ENCODE measurements around the gene METTL27. TPM values are rescaled to one million over a fixed set of nuclear protein-coding genes. Genes with fewer than 3 reads are reported as not detected.

The METTL27 gene
- total and polyA plus RNA-seq, 9 of the 15 experiments (the other 6 are each of a cell fraction or from before 2014, with no cell fraction given): 0.08 to 0.82 (median 0.33) TPM; not detected in 4

DNA sequence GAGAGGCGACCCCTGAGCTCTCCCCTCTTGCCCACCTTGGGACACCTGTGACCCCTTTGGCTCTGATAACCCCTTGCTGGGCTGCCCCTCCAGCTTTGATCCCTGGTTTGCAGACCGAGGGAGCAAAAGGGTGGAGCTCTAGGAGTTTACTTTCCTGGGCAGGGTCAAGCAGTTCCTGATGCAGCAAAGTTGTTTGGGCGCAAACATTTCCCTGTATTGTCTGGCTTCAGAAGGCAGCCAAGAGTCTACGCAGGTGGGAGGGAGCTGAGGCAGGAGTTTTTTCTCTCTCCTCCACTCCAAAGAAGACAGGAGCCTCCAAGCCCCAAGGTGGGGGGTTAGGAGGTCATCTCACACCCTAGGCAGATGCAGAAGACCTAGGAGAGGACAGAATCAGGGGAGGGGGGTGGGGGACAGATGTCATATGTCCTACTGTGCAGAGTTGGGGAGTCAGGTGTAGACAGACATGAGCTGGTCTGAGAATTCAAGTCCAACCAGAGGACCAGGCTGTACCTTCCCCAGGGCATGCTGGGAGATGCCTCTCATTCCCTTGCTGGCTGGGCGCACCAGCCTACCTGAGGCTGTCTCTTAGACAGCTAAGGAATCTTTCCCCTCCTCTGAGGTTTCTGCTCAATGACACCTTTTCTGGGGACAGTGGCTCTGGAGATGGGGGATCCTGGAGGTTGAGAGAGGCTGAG is 39.2 kb upstream of the METTL27 start:
- Histone ChIP-seq H4K20me1 (replicated peaks; ENCODE audit: control insufficient read depth, insufficient read depth, low read length) (peaks cover 31% of the 10 kb centered on the region), H3K4me2 (ENCODE audit: insufficient read depth, low read length) (no peak overlapping the region), H3K27me3 (ENCODE audit: control insufficient read depth in 2 of 2, insufficient read depth in 2 of 2, low read length in 2 of 2) (peaks cover 18 to 56% of the 10 kb centered on the region in 2 experiments), H3K9me3 (replicated peaks; ENCODE audit: control insufficient read depth, insufficient read depth, low read depth, low read length) (no peaks in the 10 kb centered on the region), H3K36me3 (ENCODE audit: control insufficient read depth, insufficient read depth, low read length) (no peaks in the 10 kb centered on the region), H3K9ac (ENCODE audit: insufficient read depth in 1 of 2, low read depth in 2 of 2, low read length in 2 of 2) (no peak overlapping the region), H3K4me1 (replicated peaks in 1 of 2; ENCODE audit: control insufficient read depth in 2 of 2, insufficient read depth in 2 of 2, low read length in 2 of 2) (peaks cover 6 to 19% of the 10 kb centered on the region in 2 experiments), H3K4me3 (no peak overlapping the region), H3K9me1 (ENCODE audit: control insufficient read depth, insufficient read depth, low read length) (no peaks in the 10 kb centered on the region), H3K79me2 (ENCODE audit: control insufficient read depth, insufficient read depth, low read length) (no peaks in the 10 kb centered on the region), H3K27ac (ENCODE audit: extremely low read depth, low read depth, low read length) (no peak overlapping the region), H2AFZ (ENCODE audit: low read depth, low read length) (no peak overlapping the region)
- WGBS (ENCODE audit: insufficient coverage, low coverage, missing lambda C conversion rate): 13% methylated on average over 5 of the region's 5 CpGs
- no peak for FAIRE-seq
- intact Hi-C loops (cut with micrococcal nuclease) (no loop called here), in situ Hi-C loops (cut with MboI) (loop anchor here (5.0 kb wide), 1 partner anchor 141 kb away; no protein-coding TSS in a partner anchor)
- ATAC-seq: no peak
- BruUV-seq (replicated peaks): no TSS peak
- CTCF ChIA-PET (ENCODE audit: low intra/inter-chr PET ratio): no interaction called here
- POLR2A ChIA-PET: interaction anchor here (3.5 kb wide), 1 partner anchor 11 kb away, joined by 15 read pairs; no protein-coding TSS in a partner anchor
- no peak for DNase-seq (ENCODE audit: extremely low read depth in 1 of 4, low spot score in 3 of 4)
- TF ChIP-seq, protein P1, sequence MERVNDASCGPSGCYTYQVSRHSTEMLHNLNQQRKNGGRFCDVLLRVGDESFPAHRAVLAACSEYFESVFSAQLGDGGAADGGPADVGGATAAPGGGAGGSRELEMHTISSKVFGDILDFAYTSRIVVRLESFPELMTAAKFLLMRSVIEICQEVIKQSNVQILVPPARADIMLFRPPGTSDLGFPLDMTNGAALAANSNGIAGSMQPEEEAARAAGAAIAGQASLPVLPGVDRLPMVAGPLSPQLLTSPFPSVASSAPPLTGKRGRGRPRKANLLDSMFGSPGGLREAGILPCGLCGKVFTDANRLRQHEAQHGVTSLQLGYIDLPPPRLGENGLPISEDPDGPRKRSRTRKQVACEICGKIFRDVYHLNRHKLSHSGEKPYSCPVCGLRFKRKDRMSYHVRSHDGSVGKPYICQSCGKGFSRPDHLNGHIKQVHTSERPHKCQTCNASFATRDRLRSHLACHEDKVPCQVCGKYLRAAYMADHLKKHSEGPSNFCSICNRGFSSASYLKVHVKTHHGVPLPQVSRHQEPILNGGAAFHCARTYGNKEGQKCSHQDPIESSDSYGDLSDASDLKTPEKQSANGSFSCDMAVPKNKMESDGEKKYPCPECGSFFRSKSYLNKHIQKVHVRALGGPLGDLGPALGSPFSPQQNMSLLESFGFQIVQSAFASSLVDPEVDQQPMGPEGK (CRISPR knock-in tag; IDR thresholded peaks at IDR 0.05; ENCODE audit: borderline replicate concordance): no peak
- TF ChIP-seq FUS (optimal IDR thresholded peaks at IDR 0.05; ENCODE audit: low read depth, low read length) (no peak), ZNF444 (CRISPR knock-in tag; IDR thresholded peaks at IDR 0.05) (no peak), RFX1 (IDR thresholded peaks at IDR 0.05) (no peak), ZNF354B (CRISPR knock-in tag; IDR thresholded peaks at IDR 0.05) (no peak), PRPF4 (IDR thresholded peaks at IDR 0.05; ENCODE audit: insufficient read depth, low read depth, low read length, poor library complexity, severe bottlenecking) (no peak), FOXA3 (CRISPR knock-in tag; conservative IDR thresholded peaks at IDR 0.05 in 1 of 2, IDR thresholded peaks at IDR 0.05 in 1 of 2) (no peak), ZC3H11A (IDR thresholded peaks at IDR 0.05; ENCODE audit: low read depth, low read length) (no peak), ASH1L (IDR thresholded peaks at IDR 0.05; ENCODE audit: borderline replicate concordance, low read depth, partially characterized antibody) (no peak), L3MBTL2 (IDR thresholded peaks at IDR 0.05) (no peak), ELF2 (CRISPR knock-in tag; IDR thresholded peaks at IDR 0.05) (no peak), TFAM (CRISPR knock-in tag; conservative IDR thresholded peaks at IDR 0.05) (no peak), NFXL1 (CRISPR knock-in tag; IDR thresholded peaks at IDR 0.05) (no peak), NCOR1 (IDR thresholded peaks at IDR 0.05) (no peak), NR1H2 (CRISPR knock-in tag; IDR thresholded peaks at IDR 0.05) (no peak)
- TF ChIP-seq, protein P2, sequence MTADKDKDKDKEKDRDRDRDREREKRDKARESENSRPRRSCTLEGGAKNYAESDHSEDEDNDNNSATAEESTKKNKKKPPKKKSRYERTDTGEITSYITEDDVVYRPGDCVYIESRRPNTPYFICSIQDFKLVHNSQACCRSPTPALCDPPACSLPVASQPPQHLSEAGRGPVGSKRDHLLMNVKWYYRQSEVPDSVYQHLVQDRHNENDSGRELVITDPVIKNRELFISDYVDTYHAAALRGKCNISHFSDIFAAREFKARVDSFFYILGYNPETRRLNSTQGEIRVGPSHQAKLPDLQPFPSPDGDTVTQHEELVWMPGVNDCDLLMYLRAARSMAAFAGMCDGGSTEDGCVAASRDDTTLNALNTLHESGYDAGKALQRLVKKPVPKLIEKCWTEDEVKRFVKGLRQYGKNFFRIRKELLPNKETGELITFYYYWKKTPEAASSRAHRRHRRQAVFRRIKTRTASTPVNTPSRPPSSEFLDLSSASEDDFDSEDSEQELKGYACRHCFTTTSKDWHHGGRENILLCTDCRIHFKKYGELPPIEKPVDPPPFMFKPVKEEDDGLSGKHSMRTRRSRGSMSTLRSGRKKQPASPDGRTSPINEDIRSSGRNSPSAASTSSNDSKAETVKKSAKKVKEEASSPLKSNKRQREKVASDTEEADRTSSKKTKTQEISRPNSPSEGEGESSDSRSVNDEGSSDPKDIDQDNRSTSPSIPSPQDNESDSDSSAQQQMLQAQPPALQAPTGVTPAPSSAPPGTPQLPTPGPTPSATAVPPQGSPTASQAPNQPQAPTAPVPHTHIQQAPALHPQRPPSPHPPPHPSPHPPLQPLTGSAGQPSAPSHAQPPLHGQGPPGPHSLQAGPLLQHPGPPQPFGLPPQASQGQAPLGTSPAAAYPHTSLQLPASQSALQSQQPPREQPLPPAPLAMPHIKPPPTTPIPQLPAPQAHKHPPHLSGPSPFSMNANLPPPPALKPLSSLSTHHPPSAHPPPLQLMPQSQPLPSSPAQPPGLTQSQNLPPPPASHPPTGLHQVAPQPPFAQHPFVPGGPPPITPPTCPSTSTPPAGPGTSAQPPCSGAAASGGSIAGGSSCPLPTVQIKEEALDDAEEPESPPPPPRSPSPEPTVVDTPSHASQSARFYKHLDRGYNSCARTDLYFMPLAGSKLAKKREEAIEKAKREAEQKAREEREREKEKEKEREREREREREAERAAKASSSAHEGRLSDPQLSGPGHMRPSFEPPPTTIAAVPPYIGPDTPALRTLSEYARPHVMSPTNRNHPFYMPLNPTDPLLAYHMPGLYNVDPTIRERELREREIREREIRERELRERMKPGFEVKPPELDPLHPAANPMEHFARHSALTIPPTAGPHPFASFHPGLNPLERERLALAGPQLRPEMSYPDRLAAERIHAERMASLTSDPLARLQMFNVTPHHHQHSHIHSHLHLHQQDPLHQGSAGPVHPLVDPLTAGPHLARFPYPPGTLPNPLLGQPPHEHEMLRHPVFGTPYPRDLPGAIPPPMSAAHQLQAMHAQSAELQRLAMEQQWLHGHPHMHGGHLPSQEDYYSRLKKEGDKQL (CRISPR knock-in tag; IDR thresholded peaks at IDR 0.05; ENCODE audit: borderline replicate concordance): no peak
